Measurements from ENCODE around the gene STARD8.
A peak's percentile ranks its signal among the peaks of the same experiment; 100 is the strongest.

Gene STARD8

DNA sequence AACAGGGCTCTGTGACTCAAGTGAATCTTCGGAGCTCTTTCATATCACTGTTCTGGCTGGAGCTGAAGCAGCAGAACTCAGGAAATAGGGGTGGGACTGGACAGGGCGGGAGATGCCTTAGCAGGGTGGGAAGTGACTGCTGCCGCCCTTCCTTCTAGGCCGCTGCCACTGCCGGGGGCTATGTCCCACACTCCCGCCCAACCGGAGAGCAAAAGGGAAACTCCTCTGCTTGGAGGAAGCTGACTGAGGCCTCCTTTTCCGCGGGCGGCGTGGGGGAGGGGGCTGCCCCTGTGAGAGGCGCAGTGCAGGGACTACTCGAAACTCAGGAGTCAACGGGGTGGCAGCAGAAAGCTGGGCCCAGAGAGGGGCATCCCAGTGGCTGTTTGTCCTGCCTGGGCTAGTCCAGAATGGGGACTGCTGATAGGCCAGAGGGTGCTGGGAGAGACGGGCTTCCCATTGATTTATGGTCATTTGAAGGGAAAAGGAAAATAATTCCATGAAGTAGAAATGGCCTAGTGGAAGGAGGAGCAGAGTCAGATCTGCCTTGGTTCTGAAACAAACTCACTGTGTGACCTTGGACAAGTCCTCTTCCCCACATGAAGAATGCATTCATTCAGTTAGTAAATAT lies 36.9 kb downstream of the STARD8 start:
- H2AFZ ChIP-seq (ENCODE audit: insufficient read depth, low read length, poor library complexity): no peak overlapping the region
- DNase-seq: peak; percentile 26 to 30
- no peak overlapping the region for H2BK5ac ChIP-seq (ENCODE audit: low read depth, low read length, poor library complexity)
- H3K18ac ChIP-seq (ENCODE audit: low read length): no peak overlapping the region
- H3K4ac ChIP-seq (ENCODE audit: low read depth, low read length): no peak overlapping the region
- H2BK12ac ChIP-seq (ENCODE audit: low read length): no peak overlapping the region
- H3K9ac ChIP-seq (ENCODE audit: low read length): no peak overlapping the region
- no peaks in the 10 kb centered on the region for H3K79me2 ChIP-seq (ENCODE audit: control insufficient read depth, insufficient read depth, low read length, poor library complexity)
- H3K4me3 ChIP-seq (ENCODE audit: low read depth, low read length): no peak overlapping the region
- H3K4me1 ChIP-seq (ENCODE audit: control insufficient read depth in 1 of 2, insufficient read depth in 2 of 2, low read length in 2 of 2): peaks cover 11 to 17% of the 10 kb centered on the region in 2 experiments
- no peak overlapping the region for H3K14ac ChIP-seq (ENCODE audit: low read length)
- H4K91ac ChIP-seq (ENCODE audit: low read depth, low read length): peak overlapping the region; percentile 35
- H3K27ac ChIP-seq (ENCODE audit: low read depth, low read length): no peak overlapping the region
- no peaks in the 10 kb centered on the region for H3K9me3 ChIP-seq (ENCODE audit: insufficient read depth, low read depth, low read length)
- no peak overlapping the region for H3K4me2 ChIP-seq (ENCODE audit: low read length)
- H4K12ac ChIP-seq (ENCODE audit: low read depth, low read length): no peak overlapping the region
- no peak overlapping the region for H4K8ac ChIP-seq (ENCODE audit: low read depth, low read length)
- peaks cover 2% of the 10 kb centered on the region for H3K79me1 ChIP-seq (ENCODE audit: low read length)
- H2AK5ac ChIP-seq (ENCODE audit: low read length): no peak overlapping the region
- no peaks in the 10 kb centered on the region for H3K27me3 ChIP-seq (ENCODE audit: insufficient read depth, low read length)
- WGBS (ENCODE audit: extremely low coverage, insufficient coverage, insufficient read length): no CpG with 5 or more reads among the region's 15 CpGs
- H3K36me3 ChIP-seq (ENCODE audit: control insufficient read depth in 1 of 2, insufficient read depth in 2 of 2, low read length in 2 of 2): no peaks in the 10 kb centered on the region
- no peak overlapping the region for H2BK120ac ChIP-seq (ENCODE audit: insufficient read depth, low read length, poor library complexity)
- no peak overlapping the region for H3K23ac ChIP-seq (ENCODE audit: low read length)

DNA sequence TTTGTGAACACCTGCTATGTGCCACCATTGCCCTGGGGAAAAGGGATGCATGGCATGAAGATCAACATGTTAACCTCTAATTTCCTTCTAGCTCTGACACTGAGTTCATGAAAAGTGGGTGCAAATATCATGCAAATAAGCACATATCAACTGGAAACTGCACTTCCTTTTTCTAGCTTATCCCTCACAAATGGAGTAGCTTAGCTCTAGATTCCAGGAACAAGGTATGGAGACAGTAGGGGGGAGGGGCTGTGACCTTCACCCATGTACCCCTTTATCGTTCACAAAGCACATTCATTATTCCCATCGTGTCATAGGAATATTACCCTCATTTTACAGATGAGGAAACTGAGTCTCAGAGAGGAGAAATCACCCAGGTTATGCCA lies 37.4 kb downstream of the STARD8 start:
- Histone ChIP-seq H3K9ac (ENCODE audit: low read length) (no peak overlapping the region), H4K8ac (ENCODE audit: low read depth, low read length) (no peak overlapping the region), H2BK120ac (ENCODE audit: insufficient read depth, low read length, poor library complexity) (no peak overlapping the region), H3K9me3 (ENCODE audit: insufficient read depth, low read depth, low read length) (no peaks in the 10 kb centered on the region), H2BK5ac (ENCODE audit: low read depth, low read length, poor library complexity) (no peak overlapping the region), H3K79me1 (ENCODE audit: low read length) (peaks cover 2% of the 10 kb centered on the region), H2AFZ (ENCODE audit: insufficient read depth, low read length, poor library complexity) (no peak overlapping the region), H2BK12ac (ENCODE audit: low read length) (no peak overlapping the region), H3K4me3 (ENCODE audit: low read depth, low read length) (no peak overlapping the region), H3K27me3 (ENCODE audit: insufficient read depth, low read length) (no peaks in the 10 kb centered on the region), H3K36me3 (ENCODE audit: control insufficient read depth in 1 of 2, insufficient read depth in 2 of 2, low read length in 2 of 2) (no peaks in the 10 kb centered on the region), H3K23ac (ENCODE audit: low read length) (no peak overlapping the region), H3K18ac (ENCODE audit: low read length) (no peak overlapping the region), H3K79me2 (ENCODE audit: control insufficient read depth, insufficient read depth, low read length, poor library complexity) (no peaks in the 10 kb centered on the region), H4K12ac (ENCODE audit: low read depth, low read length) (no peak overlapping the region), H4K91ac (ENCODE audit: low read depth, low read length) (no peak overlapping the region), H3K27ac (ENCODE audit: low read depth, low read length) (no peak overlapping the region), H3K14ac (ENCODE audit: low read length) (no peak overlapping the region), H3K4ac (ENCODE audit: low read depth, low read length) (no peak overlapping the region), H3K4me2 (ENCODE audit: low read length) (no peak overlapping the region), H2AK5ac (ENCODE audit: low read length) (no peak overlapping the region), H3K4me1 (ENCODE audit: control insufficient read depth in 1 of 2, insufficient read depth in 2 of 2, low read length in 2 of 2) (peaks cover 11 to 17% of the 10 kb centered on the region in 2 experiments)
- no peak for DNase-seq
- no CpG with 5 or more reads among the region's 2 CpGs for WGBS (ENCODE audit: extremely low coverage, insufficient coverage, insufficient read length)

DNA sequence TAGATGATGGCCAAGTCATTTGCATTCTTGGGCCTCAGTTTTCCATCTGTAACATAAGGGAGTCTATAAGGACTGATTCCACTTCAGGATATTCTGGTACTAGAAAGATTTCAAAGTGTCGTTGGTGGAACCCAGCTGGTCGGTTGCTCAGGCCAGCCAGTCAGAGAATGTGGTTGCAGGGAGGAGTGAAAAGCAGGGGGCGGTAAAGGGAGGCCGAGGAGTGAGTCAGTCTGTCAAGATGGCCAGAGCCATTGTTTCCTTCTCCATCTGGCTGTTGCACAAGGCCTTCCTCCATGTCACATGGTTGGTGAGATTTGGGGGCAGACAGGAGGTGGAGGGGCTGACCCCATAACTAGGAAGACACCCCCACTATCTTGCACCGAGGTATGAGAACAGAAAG lies 38.2 kb downstream of the STARD8 start:
- Histone ChIP-seq H3K79me2 (ENCODE audit: control insufficient read depth, insufficient read depth, low read length, poor library complexity) (no peaks in the 10 kb centered on the region), H2BK5ac (ENCODE audit: low read depth, low read length, poor library complexity) (no peak overlapping the region), H3K18ac (ENCODE audit: low read length) (peak overlapping the region; percentile 59), H3K23ac (ENCODE audit: low read length) (no peak overlapping the region), H3K9ac (ENCODE audit: low read length) (no peak overlapping the region), H2BK12ac (ENCODE audit: low read length) (peak overlapping the region; percentile 58), H3K36me3 (ENCODE audit: control insufficient read depth in 1 of 2, insufficient read depth in 2 of 2, low read length in 2 of 2) (no peaks in the 10 kb centered on the region), H3K4me1 (ENCODE audit: control insufficient read depth in 1 of 2, insufficient read depth in 2 of 2, low read length in 2 of 2) (peaks cover 11 to 17% of the 10 kb centered on the region in 2 experiments), H3K14ac (ENCODE audit: low read length) (no peak overlapping the region), H3K9me3 (ENCODE audit: insufficient read depth, low read depth, low read length) (no peaks in the 10 kb centered on the region), H4K12ac (ENCODE audit: low read depth, low read length) (no peak overlapping the region), H3K4ac (ENCODE audit: low read depth, low read length) (no peak overlapping the region), H4K8ac (ENCODE audit: low read depth, low read length) (peak overlapping the region; percentile 80), H3K27ac (ENCODE audit: low read depth, low read length) (no peak overlapping the region), H2AFZ (ENCODE audit: insufficient read depth, low read length, poor library complexity) (peak overlapping the region; percentile 2), H3K4me3 (ENCODE audit: low read depth, low read length) (no peak overlapping the region), H3K79me1 (ENCODE audit: low read length) (peaks cover 2% of the 10 kb centered on the region), H2BK120ac (ENCODE audit: insufficient read depth, low read length, poor library complexity) (no peak overlapping the region), H4K91ac (ENCODE audit: low read depth, low read length) (peak overlapping the region; percentile 62), H3K4me2 (ENCODE audit: low read length) (peak overlapping the region; percentile 84), H2AK5ac (ENCODE audit: low read length) (no peak overlapping the region), H3K27me3 (ENCODE audit: insufficient read depth, low read length) (no peaks in the 10 kb centered on the region)
- WGBS (ENCODE audit: extremely low coverage, insufficient coverage, insufficient read length): no CpG with 5 or more reads among the region's 5 CpGs
- peak in 1 of 2 donors; percentile 9 for DNase-seq

DNA sequence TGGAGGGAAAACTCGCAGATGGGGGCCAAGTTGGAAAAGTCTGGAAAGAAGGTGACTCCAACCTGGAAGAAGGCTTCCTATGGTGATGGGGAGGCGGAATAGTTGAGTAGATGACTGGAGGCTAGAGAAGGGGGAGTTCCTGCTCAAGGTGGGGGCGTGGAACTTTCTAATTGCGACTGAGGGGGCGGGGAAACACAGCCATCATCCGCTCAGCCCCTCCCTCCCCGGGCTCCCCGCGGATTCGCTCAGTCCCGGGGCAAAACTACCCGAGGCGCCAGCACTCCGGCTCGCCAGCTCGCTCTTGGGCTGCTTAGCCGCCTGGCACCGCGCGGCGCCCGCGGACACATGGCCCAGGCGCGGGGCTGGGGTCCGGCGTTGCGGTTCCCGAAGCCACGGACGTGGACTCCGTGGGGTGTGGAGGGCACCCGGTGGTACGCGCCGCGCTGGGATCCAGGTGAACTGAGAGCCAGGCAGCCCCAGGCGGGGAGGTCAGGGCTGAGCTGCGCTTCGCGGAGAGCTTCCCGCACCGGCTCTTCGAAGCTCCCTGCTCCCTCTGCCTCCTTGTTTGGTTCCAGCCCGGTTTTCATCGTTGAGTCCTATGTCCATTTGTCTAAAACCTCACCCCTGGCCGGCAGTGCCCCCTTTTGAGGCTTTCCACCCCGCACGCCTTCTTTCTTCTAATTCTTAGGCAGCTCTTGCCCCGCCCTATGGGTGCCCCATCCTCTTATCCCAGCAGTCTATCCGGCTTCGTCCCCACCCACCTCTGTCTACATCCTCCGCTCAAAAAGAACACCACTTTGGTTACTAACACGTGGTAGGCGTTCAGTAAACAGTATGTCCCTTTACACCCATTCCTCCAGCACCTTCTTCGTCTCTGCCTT lies 38.9 kb downstream of the STARD8 start:
- peak overlapping the region; percentile 68 for H2BK12ac ChIP-seq (ENCODE audit: low read length)
- peak overlapping the region; percentile 80 for H2BK120ac ChIP-seq (ENCODE audit: insufficient read depth, low read length, poor library complexity)
- peak overlapping the region; percentile 84 for H3K4me2 ChIP-seq (ENCODE audit: low read length)
- peaks cover 2% of the 10 kb centered on the region for H3K79me1 ChIP-seq (ENCODE audit: low read length)
- H4K91ac ChIP-seq (ENCODE audit: low read depth, low read length): peak overlapping the region; percentile 76
- H3K27me3 ChIP-seq (ENCODE audit: insufficient read depth, low read length): no peaks in the 10 kb centered on the region
- no peaks in the 10 kb centered on the region for H3K79me2 ChIP-seq (ENCODE audit: control insufficient read depth, insufficient read depth, low read length, poor library complexity)
- peak overlapping the region; percentile 68 for H3K4me3 ChIP-seq (ENCODE audit: low read depth, low read length)
- peaks cover 11 to 17% of the 10 kb centered on the region in 2 experiments for H3K4me1 ChIP-seq (ENCODE audit: control insufficient read depth in 1 of 2, insufficient read depth in 2 of 2, low read length in 2 of 2)
- peak overlapping the region; percentile 81 for H4K12ac ChIP-seq (ENCODE audit: low read depth, low read length)
- no CpG with 5 or more reads among the region's 56 CpGs for WGBS (ENCODE audit: extremely low coverage, insufficient coverage, insufficient read length)
- no peak overlapping the region for H2BK5ac ChIP-seq (ENCODE audit: low read depth, low read length, poor library complexity)
- no peaks in the 10 kb centered on the region for H3K9me3 ChIP-seq (ENCODE audit: insufficient read depth, low read depth, low read length)
- no peaks in the 10 kb centered on the region for H3K36me3 ChIP-seq (ENCODE audit: control insufficient read depth in 1 of 2, insufficient read depth in 2 of 2, low read length in 2 of 2)
- no peak overlapping the region for H3K23ac ChIP-seq (ENCODE audit: low read length)
- peak; percentile 8 to 48 for DNase-seq
- H3K27ac ChIP-seq (ENCODE audit: low read depth, low read length): no peak overlapping the region
- H3K18ac ChIP-seq (ENCODE audit: low read length): peak overlapping the region; percentile 59
- peak overlapping the region; percentile 72 for H3K14ac ChIP-seq (ENCODE audit: low read length)
- H2AK5ac ChIP-seq (ENCODE audit: low read length): no peak overlapping the region
- H3K9ac ChIP-seq (ENCODE audit: low read length): no peak overlapping the region
- no peak overlapping the region for H2AFZ ChIP-seq (ENCODE audit: insufficient read depth, low read length, poor library complexity)
- H4K8ac ChIP-seq (ENCODE audit: low read depth, low read length): peak overlapping the region; percentile 80
- H3K4ac ChIP-seq (ENCODE audit: low read depth, low read length): no peak overlapping the region
